MM.1S (cell line): ENCODE data around the gene CABLES1.

ENCODE experiments used
- DNase-seq: peaks from one replicate; pipeline ENCODE4 v3.0.0-alpha.2; 2015
- H2AFZ ChIP-seq: fragments of 300-600 bp; sonication (generic); 2 replicates; pipeline ENCODE4 v1.6.0; 2016; ENCODE audit warnings: antibody characterized with exemption, low read length
- H3F3A ChIP-seq: fragments of 300-600 bp; sonication (generic); 2 replicates; pipeline ENCODE4 v1.6.1; 2016; ENCODE audit warnings: mild to moderate bottlenecking, antibody characterized with exemption, low read length, moderate library complexity, mixed read lengths; ENCODE audit not compliant: insufficient read depth
- H3K27ac ChIP-seq: fragments of 300-600 bp; sonication (generic); 2 replicates; pipeline ENCODE4 v1.5.1; 2016; ENCODE audit warnings: mild to moderate bottlenecking, low read length
- H3K27me3 ChIP-seq: fragments of 300-600 bp; sonication (generic); replicated peaks from 2 replicates; pipeline ENCODE4 v1.6.0; 2016; ENCODE audit warnings: low read length; ENCODE audit not compliant: insufficient read depth
- H3K36me3 ChIP-seq: fragments of 300-600 bp; sonication (generic); replicated peaks from 2 replicates; pipeline ENCODE4 v1.6.1; 2016; ENCODE audit warnings: mild to moderate bottlenecking, low read length, mixed read lengths; ENCODE audit not compliant: insufficient read depth
- H3K4me1 ChIP-seq: fragments of 300-600 bp; sonication (generic); 2 replicates; pipeline ENCODE4 v1.6.1; 2016; ENCODE audit warnings: low read length, mixed read lengths
- H3K4me2 ChIP-seq: fragments of 300-600 bp; sonication (generic); 2 replicates; pipeline ENCODE4 v1.6.0; 2016; ENCODE audit warnings: low read depth, low read length
- H3K4me3 ChIP-seq: fragments of 300-600 bp; sonication (generic); 2 replicates; pipeline ENCODE4 v1.5.1; 2016; ENCODE audit warnings: low read length, mixed read lengths
- H3K79me2 ChIP-seq: fragments of 300-600 bp; sonication (generic); 2 replicates; pipeline ENCODE4 v1.6.1; 2016; ENCODE audit warnings: mixed run types, low read length, mixed read lengths
- H3K9ac ChIP-seq: fragments of 300-600 bp; sonication (generic); 2 replicates; pipeline ENCODE4 v1.6.1; 2016; ENCODE audit warnings: low read length, mixed read lengths
- H3K9me2 ChIP-seq: fragments of 300-600 bp; sonication (generic); replicated peaks from 2 replicates; pipeline ENCODE4 v1.6.1; 2016; ENCODE audit warnings: mild to moderate bottlenecking, low read length, mixed read lengths; ENCODE audit not compliant: insufficient read depth
- H3K9me3 ChIP-seq: fragments of 300-600 bp; sonication (generic); replicated peaks from 2 replicates; pipeline ENCODE4 v1.6.1; 2016; ENCODE audit warnings: mild to moderate bottlenecking, low read length, mixed read lengths; ENCODE audit not compliant: insufficient read depth
- H4K20me1 ChIP-seq: fragments of 300-600 bp; sonication (generic); 2 replicates; pipeline ENCODE4 v1.6.1; 2016; ENCODE audit warnings: mild to moderate bottlenecking, low read length, moderate library complexity, mixed read lengths; ENCODE audit not compliant: insufficient read depth
- CTCF ChIP-seq: fragments of 300-600 bp; sonication (generic); IDR thresholded peaks from 2 replicates; pipeline ENCODE4 v1.5.1; 2016; ENCODE audit warnings: antibody characterized with exemption, low read length, mixed read lengths
- EZH2 ChIP-seq: fragments of 300-600 bp; sonication (generic); optimal IDR thresholded peaks from 2 replicates; pipeline ENCODE3; 2017; ENCODE audit warnings: low read depth, mild to moderate bottlenecking, antibody characterized with exemption, low read length, mixed read lengths
- EZH2phosphoT487 ChIP-seq: fragments of 300-600 bp; sonication (generic); IDR thresholded peaks from 2 replicates; pipeline ENCODE4 v1.6.1; 2018; ENCODE audit warnings: antibody characterized with exemption, low read length

CABLES1 gene

GRCh38 chr18:23189099-23189498 is 53.8 kb downstream of the CABLES1 start:
- H4K20me1 ChIP-seq = no peaks in the 10 kb centered on the region
- H3K36me3 ChIP-seq = peaks cover 3% of the 10 kb centered on the region; the same call in 1 of the 2 replicates
- no peak overlapping the region for H3K4me2 ChIP-seq
- no peaks in the 10 kb centered on the region for H3K27me3 ChIP-seq
- H3K4me1 ChIP-seq = peaks cover 42% of the 10 kb centered on the region
- H3K79me2 ChIP-seq = peaks cover 85% of the 10 kb centered on the region
- no peaks in the 10 kb centered on the region for H3K9me3 ChIP-seq
- H3K9me2 ChIP-seq = no peaks in the 10 kb centered on the region
- H3K4me3 ChIP-seq = no peak overlapping the region
- DNase-seq = no peak
- H3K27ac ChIP-seq = no peak overlapping the region
- H2AFZ ChIP-seq = no peak overlapping the region
- TF ChIP-seq EZH2 = no peak
- no peak for TF ChIP-seq CTCF
- TF ChIP-seq EZH2phosphoT487 = no peak
- H3K9ac ChIP-seq = no peak overlapping the region
- peaks cover 42% of the 10 kb centered on the region for H3F3A ChIP-seq

GRCh38 chr18:23189768-23190661 is 54.7 kb downstream of the CABLES1 start:
- no peaks in the 10 kb centered on the region for H4K20me1 ChIP-seq
- H3K27ac ChIP-seq = peak overlapping the region; percentile 99; the same call in 1 of the 2 replicates
- no peak overlapping the region for H2AFZ ChIP-seq
- H3K4me3 ChIP-seq = no peak overlapping the region
- no peaks in the 10 kb centered on the region for H3K27me3 ChIP-seq
- peaks cover 52% of the 10 kb centered on the region for H3F3A ChIP-seq
- no peaks in the 10 kb centered on the region for H3K9me3 ChIP-seq
- H3K9me2 ChIP-seq = no peaks in the 10 kb centered on the region
- peaks cover 76% of the 10 kb centered on the region for H3K79me2 ChIP-seq
- no peak overlapping the region for H3K4me2 ChIP-seq
- H3K9ac ChIP-seq = no peak overlapping the region
- TF ChIP-seq EZH2phosphoT487 (no peak), CTCF (no peak), EZH2 (no peak)
- H3K36me3 ChIP-seq = peaks cover 3% of the 10 kb centered on the region; the same call in 1 of the 2 replicates
- DNase-seq = no peak
- peaks cover 50% of the 10 kb centered on the region for H3K4me1 ChIP-seq

GRCh38 chr18:23191232-23191631 is 55.9 kb downstream of the CABLES1 start:
- no peak overlapping the region for H3K4me3 ChIP-seq
- no peaks in the 10 kb centered on the region for H3K9me2 ChIP-seq
- H3F3A ChIP-seq = peaks cover 57% of the 10 kb centered on the region
- peaks cover 55% of the 10 kb centered on the region for H3K4me1 ChIP-seq
- peak overlapping the region; percentile 99 for H3K27ac ChIP-seq
- no peaks in the 10 kb centered on the region for H4K20me1 ChIP-seq
- no peaks in the 10 kb centered on the region for H3K27me3 ChIP-seq
- H3K79me2 ChIP-seq = peaks cover 76% of the 10 kb centered on the region
- peak overlapping the region; percentile 61; the same call in 1 of the 2 replicates for H3K4me2 ChIP-seq
- TF ChIP-seq EZH2phosphoT487 = no peak
- no peak for TF ChIP-seq EZH2
- TF ChIP-seq CTCF = no peak
- H3K9ac ChIP-seq = peak overlapping the region; percentile 70; the same call in 1 of the 2 replicates
- H3K9me3 ChIP-seq = no peaks in the 10 kb centered on the region
- H3K36me3 ChIP-seq = peaks cover 3% of the 10 kb centered on the region; the same call in 1 of the 2 replicates
- no peak for DNase-seq
- no peak overlapping the region for H2AFZ ChIP-seq
